ENCODE results near the gene C1orf167. TPM values are rescaled to one million over a fixed set of nuclear protein-coding genes. Genes with fewer than 3 reads are reported as not detected.

Gene C1orf167
- total and polyA plus RNA-seq, 4 experiments from 2014 or later: not detected

- H3K9me3 Mint-ChIP-seq: no peaks in the 10 kb centered on the region
- no peak overlapping the region for H3K27ac ChIP-seq (ENCODE audit: low read depth, low read length)
- H3K9me3 ChIP-seq (ENCODE audit: control insufficient read depth in 1 of 2, low read length in 2 of 2): no peaks in the 10 kb centered on the region
- H3K27me3 ChIP-seq (ENCODE audit: insufficient read depth, low read length): no peaks in the 10 kb centered on the region
- DNase-seq: no peak
- H3K36me3 Mint-ChIP-seq: no peaks in the 10 kb centered on the region
- ChIA-PET CTCF (ENCODE audit: partially characterized antibody) (no interaction called here), POLR2A (ENCODE audit: partially characterized antibody) (interaction anchor here (0.9 kb wide), 1 partner anchor 98 kb away, joined by 3 read pairs; no protein-coding TSS in a partner anchor)
- no peak overlapping the region for H3K4me3 Mint-ChIP-seq
- no peaks in the 10 kb centered on the region for H3K27me3 Mint-ChIP-seq
- intact Hi-C loops (cut with micrococcal nuclease): no loop called here
- H3K4me1 Mint-ChIP-seq: no peaks in the 10 kb centered on the region
- no peaks in the 10 kb centered on the region for H3K36me3 ChIP-seq (ENCODE audit: insufficient read depth, low read length)
- no peak overlapping the region for H3K4me3 ChIP-seq (ENCODE audit: low read length in 2 of 2)
- H3K4me1 ChIP-seq (ENCODE audit: insufficient read depth, low read length): no peaks in the 10 kb centered on the region
- H3K27ac Mint-ChIP-seq: no peak overlapping the region
These were observed 9.6 kb downstream of the C1orf167 start for GRCh38 chr1:11771481-11772043.

- ChIA-PET CTCF (ENCODE audit: partially characterized antibody) (no interaction called here), POLR2A (ENCODE audit: partially characterized antibody) (interaction anchor here (0.9 kb wide), 1 partner anchor 99 kb away, joined by 3 read pairs; no protein-coding TSS in a partner anchor)
- DNase-seq: no peak
- Histone ChIP-seq H3K27ac (ENCODE audit: low read depth, low read length) (no peak overlapping the region), H3K27me3 (ENCODE audit: insufficient read depth, low read length) (no peaks in the 10 kb centered on the region), H3K4me1 (ENCODE audit: insufficient read depth, low read length) (no peaks in the 10 kb centered on the region), H3K4me3 (ENCODE audit: low read length in 2 of 2) (no peak overlapping the region), H3K9me3 (ENCODE audit: control insufficient read depth in 1 of 2, low read length in 2 of 2) (no peaks in the 10 kb centered on the region), H3K36me3 (ENCODE audit: insufficient read depth, low read length) (no peaks in the 10 kb centered on the region)
- no peaks in the 10 kb centered on the region for H3K4me1 Mint-ChIP-seq
- H3K9me3 Mint-ChIP-seq: no peaks in the 10 kb centered on the region
- intact Hi-C loops (cut with micrococcal nuclease): no loop called here
- H3K27ac Mint-ChIP-seq: no peak overlapping the region
- no peaks in the 10 kb centered on the region for H3K36me3 Mint-ChIP-seq
- H3K27me3 Mint-ChIP-seq: no peaks in the 10 kb centered on the region
- H3K4me3 Mint-ChIP-seq: no peak overlapping the region
These were observed 10.5 kb downstream of the C1orf167 start for GRCh38 chr1:11772458-11772857.

GRCh38 chr1:11774753-11775152 lies 12.8 kb downstream of the C1orf167 start:
- intact Hi-C loops (cut with micrococcal nuclease): no loop called here
- no peaks in the 10 kb centered on the region for H3K36me3 Mint-ChIP-seq
- CTCF ChIA-PET (ENCODE audit: partially characterized antibody): no interaction called here

GRCh38 chr1:11777658-11778322 lies 15.8 kb downstream of the C1orf167 start:
- Mint-ChIP-seq H3K36me3 (no peaks in the 10 kb centered on the region), H3K27ac (no peak overlapping the region)

More at GRCh38 chr1:11774753-11775152, 12.8 kb downstream of the C1orf167 start:
- H3K4me1 Mint-ChIP-seq: no peaks in the 10 kb centered on the region
- H3K4me3 ChIP-seq (ENCODE audit: low read length in 2 of 2): no peak overlapping the region
- H3K27ac Mint-ChIP-seq: no peak overlapping the region
- no peaks in the 10 kb centered on the region for H3K27me3 ChIP-seq (ENCODE audit: insufficient read depth, low read length)
- no peaks in the 10 kb centered on the region for H3K36me3 ChIP-seq (ENCODE audit: insufficient read depth, low read length)
- no peak for DNase-seq
- no peaks in the 10 kb centered on the region for H3K27me3 Mint-ChIP-seq
- no peak overlapping the region for H3K4me3 Mint-ChIP-seq
- H3K27ac ChIP-seq (ENCODE audit: low read depth, low read length): no peak overlapping the region
- no peaks in the 10 kb centered on the region for H3K9me3 ChIP-seq (ENCODE audit: control insufficient read depth in 1 of 2, low read length in 2 of 2)
- H3K9me3 Mint-ChIP-seq: peaks cover 0 to 2% (median 0%) of the 10 kb centered on the region in 8 donors
- H3K4me1 ChIP-seq (ENCODE audit: insufficient read depth, low read length): no peaks in the 10 kb centered on the region
- POLR2A ChIA-PET (ENCODE audit: partially characterized antibody): no interaction called here

GRCh38 chr1:11778336-11778735 lies 16.3 kb downstream of the C1orf167 start:
- Histone ChIP-seq H3K4me3 (ENCODE audit: low read length in 2 of 2) (no peak overlapping the region), H3K4me1 (ENCODE audit: insufficient read depth, low read length) (no peaks in the 10 kb centered on the region), H3K9me3 (ENCODE audit: control insufficient read depth in 1 of 2, low read length in 2 of 2) (no peaks in the 10 kb centered on the region), H3K27ac (ENCODE audit: low read depth, low read length) (no peak overlapping the region), H3K36me3 (ENCODE audit: insufficient read depth, low read length) (no peaks in the 10 kb centered on the region), H3K27me3 (ENCODE audit: insufficient read depth, low read length) (no peaks in the 10 kb centered on the region)
- Mint-ChIP-seq H3K36me3 (no peaks in the 10 kb centered on the region), H3K27me3 (no peaks in the 10 kb centered on the region), H3K4me3 (no peak overlapping the region), H3K27ac (no peak overlapping the region), H3K9me3 (peaks cover 0 to 2% (median 0%) of the 10 kb centered on the region in 8 donors), H3K4me1 (peaks cover 0 to 4% (median under 1%) of the 10 kb centered on the region in 4 donors)
- intact Hi-C loops (cut with micrococcal nuclease): no loop called here
- ChIA-PET CTCF (ENCODE audit: partially characterized antibody) (no interaction called here), POLR2A (ENCODE audit: partially characterized antibody) (no interaction called here)
- no peak for DNase-seq

More at GRCh38 chr1:11777658-11778322, 15.8 kb downstream of the C1orf167 start:
- no peak for DNase-seq
- Mint-ChIP-seq H3K4me3 (no peak overlapping the region), H3K9me3 (peaks cover 0 to 2% (median 0%) of the 10 kb centered on the region in 8 donors), H3K27me3 (no peaks in the 10 kb centered on the region), H3K4me1 (peaks cover 0 to under 1% (median 0%) of the 10 kb centered on the region in 4 donors)
- ChIA-PET CTCF (ENCODE audit: partially characterized antibody) (interaction anchor here (2.4 kb wide), 1 partner anchor 7 kb away, joined by 6 read pairs; no protein-coding TSS in a partner anchor), POLR2A (ENCODE audit: partially characterized antibody) (no interaction called here)
- H3K27ac ChIP-seq (ENCODE audit: low read depth, low read length): no peak overlapping the region
- H3K9me3 ChIP-seq (ENCODE audit: control insufficient read depth in 1 of 2, low read length in 2 of 2): no peaks in the 10 kb centered on the region
- intact Hi-C loops (cut with micrococcal nuclease): no loop called here
- no peaks in the 10 kb centered on the region for H3K27me3 ChIP-seq (ENCODE audit: insufficient read depth, low read length)
- H3K36me3 ChIP-seq (ENCODE audit: insufficient read depth, low read length): no peaks in the 10 kb centered on the region
- H3K4me3 ChIP-seq (ENCODE audit: low read length in 2 of 2): no peak overlapping the region
- no peaks in the 10 kb centered on the region for H3K4me1 ChIP-seq (ENCODE audit: insufficient read depth, low read length)

- no peaks in the 10 kb centered on the region for H3K27me3 ChIP-seq (ENCODE audit: insufficient read depth, low read length)
- no peak for DNase-seq
- no peak overlapping the region for H3K4me3 ChIP-seq (ENCODE audit: low read length in 2 of 2)
- POLR2A ChIA-PET (ENCODE audit: partially characterized antibody): no interaction called here
- H3K4me1 Mint-ChIP-seq: peaks cover 0 to 4% (median under 1%) of the 10 kb centered on the region in 4 donors
- H3K9me3 Mint-ChIP-seq: peaks cover 0 to 2% (median 0%) of the 10 kb centered on the region in 8 donors
- H3K4me1 ChIP-seq (ENCODE audit: insufficient read depth, low read length): no peaks in the 10 kb centered on the region
- intact Hi-C loops (cut with micrococcal nuclease): no loop called here
- H3K9me3 ChIP-seq (ENCODE audit: control insufficient read depth in 1 of 2, low read length in 2 of 2): no peaks in the 10 kb centered on the region
- no peak overlapping the region for H3K4me3 Mint-ChIP-seq
- CTCF ChIA-PET (ENCODE audit: partially characterized antibody): no interaction called here
- H3K27ac Mint-ChIP-seq: peak overlapping the region in 1 of 7 donors; percentile 61
- no peaks in the 10 kb centered on the region for H3K27me3 Mint-ChIP-seq
- H3K36me3 Mint-ChIP-seq: no peaks in the 10 kb centered on the region
- H3K27ac ChIP-seq (ENCODE audit: low read depth, low read length): no peak overlapping the region
- no peaks in the 10 kb centered on the region for H3K36me3 ChIP-seq (ENCODE audit: insufficient read depth, low read length)
These were observed 17.0 kb downstream of the C1orf167 start for GRCh38 chr1:11778844-11779623.

GRCh38 chr1:11779715-11780379 lies 17.9 kb downstream of the C1orf167 start:
- peaks cover 0 to 2% (median 0%) of the 10 kb centered on the region in 8 donors for H3K9me3 Mint-ChIP-seq
- H3K27me3 Mint-ChIP-seq: no peaks in the 10 kb centered on the region
- H3K4me1 Mint-ChIP-seq: peaks cover 0 to 4% (median under 1%) of the 10 kb centered on the region in 4 donors
- Histone ChIP-seq H3K9me3 (ENCODE audit: control insufficient read depth in 1 of 2, low read length in 2 of 2) (no peaks in the 10 kb centered on the region), H3K36me3 (ENCODE audit: insufficient read depth, low read length) (no peaks in the 10 kb centered on the region), H3K27me3 (ENCODE audit: insufficient read depth, low read length) (no peaks in the 10 kb centered on the region), H3K4me1 (ENCODE audit: insufficient read depth, low read length) (peaks cover 5% of the 10 kb centered on the region), H3K27ac (ENCODE audit: low read depth, low read length) (no peak overlapping the region), H3K4me3 (ENCODE audit: low read length in 2 of 2) (no peak overlapping the region)
- POLR2A ChIA-PET (ENCODE audit: partially characterized antibody): interaction anchor here (0.6 kb wide), 1 partner anchor 17 kb away, joined by 3 read pairs; no protein-coding TSS in a partner anchor
- intact Hi-C loops (cut with micrococcal nuclease): no loop called here
- DNase-seq: no peak
- no peaks in the 10 kb centered on the region for H3K36me3 Mint-ChIP-seq
- CTCF ChIA-PET (ENCODE audit: partially characterized antibody): no interaction called here
- H3K4me3 Mint-ChIP-seq: no peak overlapping the region
- no peak overlapping the region for H3K27ac Mint-ChIP-seq
